NB4 (cell line): ENCODE measurements around the gene TCP1.

Source experiments
- MAX ChIP-seq: IDR thresholded peaks from 2 replicates; pipeline ENCODE4 v1.6.1; 2011; ENCODE audit warnings: low read depth, low read length
- POLR2A ChIP-seq: IDR thresholded peaks from 2 replicates; pipeline ENCODE4 v1.6.1; 2011; ENCODE audit warnings: mild to moderate bottlenecking; ENCODE audit not compliant: insufficient read length; ENCODE audit errors: extremely low read depth
- TF ChIP-seq, protein P1 (sequence below): IDR thresholded peaks from one replicate; pipeline ENCODE4 v1.5.1; 2012; ENCODE audit warnings: low read depth, low read length

DNA sequence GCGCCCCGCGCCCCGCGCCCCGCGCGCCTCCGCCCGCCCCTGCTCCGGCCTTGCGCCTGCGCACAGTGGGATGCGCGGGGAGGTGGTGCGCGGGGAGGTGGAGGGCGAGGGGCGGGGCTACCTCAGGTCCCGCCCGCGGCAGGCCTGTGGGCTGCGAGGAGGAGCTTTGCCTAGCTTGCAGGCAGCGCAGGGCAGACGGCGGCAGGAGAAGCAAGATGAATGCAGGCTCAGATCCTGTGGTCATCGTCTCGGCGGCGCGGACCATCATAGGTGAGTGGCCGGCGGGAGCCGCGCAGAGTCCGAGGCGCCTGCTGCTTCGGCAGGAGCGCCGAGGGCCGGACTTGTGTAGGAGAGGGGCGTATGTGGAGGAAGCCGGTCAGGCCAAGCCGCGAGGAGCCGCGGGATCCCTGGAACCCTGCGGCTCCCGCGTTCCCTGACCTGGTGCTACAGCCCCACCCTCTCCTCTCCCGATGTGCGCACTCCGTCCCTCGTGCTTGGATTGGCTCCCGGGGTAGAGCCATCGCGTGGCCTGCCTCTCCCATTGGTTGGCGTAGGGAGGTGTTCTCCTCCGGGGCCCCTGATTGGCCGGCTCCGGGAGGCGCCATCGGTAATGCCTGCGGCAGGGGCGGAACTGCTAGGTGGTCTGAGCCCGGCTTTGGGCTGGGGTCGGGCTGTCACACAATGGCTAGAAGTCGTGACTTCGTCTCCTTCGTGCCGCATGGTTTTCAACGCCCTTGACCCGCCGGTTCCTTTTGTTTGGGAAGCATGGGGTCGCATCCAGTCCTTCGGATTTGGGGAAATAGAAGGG lies 27.3 kb downstream of the TCP1 start, which contains the start of gene ACAT2:
- TF ChIP-seq, protein P1, sequence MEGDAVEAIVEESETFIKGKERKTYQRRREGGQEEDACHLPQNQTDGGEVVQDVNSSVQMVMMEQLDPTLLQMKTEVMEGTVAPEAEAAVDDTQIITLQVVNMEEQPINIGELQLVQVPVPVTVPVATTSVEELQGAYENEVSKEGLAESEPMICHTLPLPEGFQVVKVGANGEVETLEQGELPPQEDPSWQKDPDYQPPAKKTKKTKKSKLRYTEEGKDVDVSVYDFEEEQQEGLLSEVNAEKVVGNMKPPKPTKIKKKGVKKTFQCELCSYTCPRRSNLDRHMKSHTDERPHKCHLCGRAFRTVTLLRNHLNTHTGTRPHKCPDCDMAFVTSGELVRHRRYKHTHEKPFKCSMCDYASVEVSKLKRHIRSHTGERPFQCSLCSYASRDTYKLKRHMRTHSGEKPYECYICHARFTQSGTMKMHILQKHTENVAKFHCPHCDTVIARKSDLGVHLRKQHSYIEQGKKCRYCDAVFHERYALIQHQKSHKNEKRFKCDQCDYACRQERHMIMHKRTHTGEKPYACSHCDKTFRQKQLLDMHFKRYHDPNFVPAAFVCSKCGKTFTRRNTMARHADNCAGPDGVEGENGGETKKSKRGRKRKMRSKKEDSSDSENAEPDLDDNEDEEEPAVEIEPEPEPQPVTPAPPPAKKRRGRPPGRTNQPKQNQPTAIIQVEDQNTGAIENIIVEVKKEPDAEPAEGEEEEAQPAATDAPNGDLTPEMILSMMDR = no peak
- TF ChIP-seq MAX (peak; percentile 70; the same call in 1 of the 2 replicates), POLR2A (peak; percentile 76)
